ENCODE measurements around the gene CDC37. TPM values are rescaled to one million over a fixed set of nuclear protein-coding genes. Genes with fewer than 3 reads are reported as not detected.
"Not testable (repeated sequence)": the region's sequence is repeated elsewhere in the genome, so short reads cannot be mapped to it uniquely, and the experiment has no call there.

CDC37 gene
- total RNA-seq, 1 experiment from 2014 or later: 254 TPM

GRCh38 chr19:10392120-10392519 lies 11.2 kb downstream of the CDC37 start:
- Histone ChIP-seq H3K4me3 (ENCODE audit: insufficient read depth, low read depth, low read length) (no peak overlapping the region), H3K27me3 (ENCODE audit: control insufficient read depth, insufficient read depth, low read length) (no peaks in the 10 kb centered on the region), H3K36me3 (replicated peaks; ENCODE audit: control insufficient read depth, insufficient read depth, low read length) (peaks cover 17% of the 10 kb centered on the region)
- DNase-seq: no peak

GRCh38 chr19:10390652-10391286 lies 12.6 kb downstream of the CDC37 start:
- Histone ChIP-seq H3K27me3 (ENCODE audit: control insufficient read depth, insufficient read depth, low read length) (no peaks in the 10 kb centered on the region), H3K36me3 (replicated peaks; ENCODE audit: control insufficient read depth, insufficient read depth, low read length) (peaks cover 17% of the 10 kb centered on the region), H3K4me3 (ENCODE audit: insufficient read depth, low read depth, low read length) (no peak overlapping the region)
- peak; percentile 93 for DNase-seq

GRCh38 chr19:10389863-10390262 lies 13.5 kb downstream of the CDC37 start:
- H3K4me3 ChIP-seq (ENCODE audit: insufficient read depth, low read depth, low read length): no peak overlapping the region
- no peaks in the 10 kb centered on the region for H3K27me3 ChIP-seq (ENCODE audit: control insufficient read depth, insufficient read depth, low read length)
- peaks cover 12% of the 10 kb centered on the region for H3K36me3 ChIP-seq (replicated peaks; ENCODE audit: control insufficient read depth, insufficient read depth, low read length)
- peak; percentile 75 for DNase-seq

GRCh38 chr19:10388957-10389356 lies 14.4 kb downstream of the CDC37 start:
- Histone ChIP-seq H3K36me3 (replicated peaks; ENCODE audit: control insufficient read depth, insufficient read depth, low read length) (peaks cover 9% of the 10 kb centered on the region), H3K4me3 (ENCODE audit: insufficient read depth, low read depth, low read length) (no peak overlapping the region), H3K27me3 (ENCODE audit: control insufficient read depth, insufficient read depth, low read length) (no peaks in the 10 kb centered on the region)
- peak; percentile 89 for DNase-seq

GRCh38 chr19:10384580-10384979 lies 18.8 kb downstream of the CDC37 start:
- no peak for DNase-seq
- Histone ChIP-seq H3K36me3 (replicated peaks; ENCODE audit: control insufficient read depth, insufficient read depth, low read length) (no peaks in the 10 kb centered on the region), H3K4me3 (ENCODE audit: insufficient read depth, low read depth, low read length) (no peak overlapping the region), H3K27me3 (ENCODE audit: control insufficient read depth, insufficient read depth, low read length) (no peaks in the 10 kb centered on the region)

GRCh38 chr19:10383223-10383499 lies 20.2 kb downstream of the CDC37 start:
- H3K36me3 ChIP-seq (replicated peaks; ENCODE audit: control insufficient read depth, insufficient read depth, low read length); H3K4me3 ChIP-seq (ENCODE audit: insufficient read depth, low read depth, low read length); DNase-seq; H3K27me3 ChIP-seq (ENCODE audit: control insufficient read depth, insufficient read depth, low read length): not testable (repeated sequence)

GRCh38 chr19:10380313-10381102 lies 22.8 kb downstream of the CDC37 start, which contains the start of gene TYK2:
Gene TYK2 (minus strand): TSS chr19:10380572. CDS start chr19:10378406, 2,166 bp downstream.
- Histone ChIP-seq H3K27me3 (ENCODE audit: control insufficient read depth, insufficient read depth, low read length) (no peaks in the 10 kb centered on the region), H3K36me3 (replicated peaks; ENCODE audit: control insufficient read depth, insufficient read depth, low read length) (no peaks in the 10 kb centered on the region; the same call in 1 of the 2 replicates), H3K4me3 (ENCODE audit: insufficient read depth, low read depth, low read length) (peak within 1 kb of the TSS; percentile 96)
- DNase-seq: peak; percentile 100

- Histone ChIP-seq H3K4me3 (ENCODE audit: insufficient read depth, low read depth, low read length) (peak overlapping the region; percentile 96), H3K36me3 (replicated peaks; ENCODE audit: control insufficient read depth, insufficient read depth, low read length) (no peaks in the 10 kb centered on the region; the same call in 1 of the 2 replicates), H3K27me3 (ENCODE audit: control insufficient read depth, insufficient read depth, low read length) (no peaks in the 10 kb centered on the region)
- peak; percentile 69 for DNase-seq
Observed at GRCh38 chr19:10379880-10380312, 23.4 kb downstream of the CDC37 start.

GRCh38 chr19:10378124-10378523 lies 25.2 kb downstream of the CDC37 start:
- Histone ChIP-seq H3K27me3 (ENCODE audit: control insufficient read depth, insufficient read depth, low read length) (no peaks in the 10 kb centered on the region), H3K36me3 (replicated peaks; ENCODE audit: control insufficient read depth, insufficient read depth, low read length) (no peaks in the 10 kb centered on the region; the same call in 1 of the 2 replicates)

GRCh38 chr19:10377140-10377640 lies 26.2 kb downstream of the CDC37 start:
- H3K36me3 ChIP-seq (replicated peaks; ENCODE audit: control insufficient read depth, insufficient read depth, low read length); H3K4me3 ChIP-seq (ENCODE audit: insufficient read depth, low read depth, low read length); H3K27me3 ChIP-seq (ENCODE audit: control insufficient read depth, insufficient read depth, low read length); DNase-seq: not testable (repeated sequence)

More at GRCh38 chr19:10378124-10378523, 25.2 kb downstream of the CDC37 start:
- peak; percentile 15 for DNase-seq
- no peak overlapping the region for H3K4me3 ChIP-seq (ENCODE audit: insufficient read depth, low read depth, low read length)

GRCh38 chr19:10374931-10375330 lies 28.4 kb downstream of the CDC37 start:
- no peaks in the 10 kb centered on the region for H3K27me3 ChIP-seq (ENCODE audit: control insufficient read depth, insufficient read depth, low read length)
- no peaks in the 10 kb centered on the region; the same call in 1 of the 2 replicates for H3K36me3 ChIP-seq (replicated peaks; ENCODE audit: control insufficient read depth, insufficient read depth, low read length)
- H3K4me3 ChIP-seq (ENCODE audit: insufficient read depth, low read depth, low read length): no peak overlapping the region
- DNase-seq: no peak

GRCh38 chr19:10372690-10373089 lies 30.7 kb downstream of the CDC37 start:
- H3K4me3 ChIP-seq (ENCODE audit: insufficient read depth, low read depth, low read length): no peak overlapping the region
- H3K27me3 ChIP-seq (ENCODE audit: control insufficient read depth, insufficient read depth, low read length): no peaks in the 10 kb centered on the region
- DNase-seq: no peak
- H3K36me3 ChIP-seq (replicated peaks; ENCODE audit: control insufficient read depth, insufficient read depth, low read length): no peaks in the 10 kb centered on the region

- H3K36me3 ChIP-seq (replicated peaks; ENCODE audit: control insufficient read depth, insufficient read depth, low read length): peaks cover 3% of the 10 kb centered on the region
- H3K27me3 ChIP-seq (ENCODE audit: control insufficient read depth, insufficient read depth, low read length): no peaks in the 10 kb centered on the region
- peak; percentile 60 for DNase-seq
- no peak overlapping the region for H3K4me3 ChIP-seq (ENCODE audit: insufficient read depth, low read depth, low read length)
Observed at GRCh38 chr19:10368101-10368803, 35.1 kb downstream of the CDC37 start.

- H3K27me3 ChIP-seq (ENCODE audit: control insufficient read depth, insufficient read depth, low read length); H3K4me3 ChIP-seq (ENCODE audit: insufficient read depth, low read depth, low read length); DNase-seq; H3K36me3 ChIP-seq (replicated peaks; ENCODE audit: control insufficient read depth, insufficient read depth, low read length): not testable (repeated sequence)
Observed at GRCh38 chr19:10366950-10367512, 36.3 kb downstream of the CDC37 start.

Data from H7 (cell line).